Liver (tissue), 3 donors: Measurements from ENCODE around the gene NDFIP1.

Experiments used
- ATF3 ChIP-seq: IDR thresholded peaks from 2 replicates; pipeline ENCODE4 v1.6.1; 2016; ENCODE audit warnings: antibody characterized with exemption
- CTCF ChIP-seq: fragments of 150-350 bp; IDR thresholded peaks from 2 replicates; pipeline ENCODE4 v1.5.1; 2017; ENCODE audit warnings: improper control_type of control experiment, low read depth, low read length; ENCODE audit not compliant: missing input control
- GABPA ChIP-seq, 2 donors: IDR thresholded peaks in 1 of 2; conservative IDR thresholded peaks in 1 of 2; 2 replicates each; pipeline ENCODE4 v1.6.1; 2016; ENCODE audit warnings: antibody characterized with exemption in 2 of 2, mild to moderate bottlenecking in 1 of 2, moderate library complexity in 1 of 2
- HNF4A ChIP-seq, 2 donors: conservative IDR thresholded peaks; 2 replicates each; pipeline ENCODE4 v1.6.1; 2016; ENCODE audit warnings: antibody characterized with exemption in 2 of 2, mild to moderate bottlenecking in 2 of 2
- JUND ChIP-seq, 2 donors: IDR thresholded peaks; 2 replicates each; pipeline ENCODE4 v1.6.1; 2016; ENCODE audit warnings: antibody characterized with exemption in 2 of 2
- RAD21 ChIP-seq, 2 donors: IDR thresholded peaks; 2 replicates each; pipeline ENCODE4 v1.6.1; 2016; ENCODE audit warnings: antibody characterized with exemption in 2 of 2, mild to moderate bottlenecking in 2 of 2
- REST ChIP-seq: IDR thresholded peaks from 2 replicates; pipeline ENCODE4 v1.6.1; 2016; ENCODE audit warnings: antibody characterized with exemption, mild to moderate bottlenecking
- SP1 ChIP-seq: IDR thresholded peaks from 2 replicates; pipeline ENCODE4 v1.6.1; 2018; ENCODE audit warnings: antibody characterized with exemption, mild to moderate bottlenecking
- donor health status: healthy.
- donor health status: healthy.

- TF ChIP-seq CTCF (no peak), SP1 (no peak), HNF4A (conservative IDR thresholded peaks at IDR 0.05) (no peak), GABPA (IDR thresholded peaks at IDR 0.05 in 1 of 2, conservative IDR thresholded peaks at IDR 0.05 in 1 of 2) (no peak), RAD21 (IDR thresholded peaks at IDR 0.05) (no peak), JUND (IDR thresholded peaks at IDR 0.05) (no peak), ATF3 (no peak), REST (no peak)
Measured at GRCh38 chr5:142078706-142079105, 29.9 kb upstream of the NDFIP1 start.
